Erythroblast (primary cell): ENCODE data around the gene RIGI.

Source experiments
- DNase-seq, 2 experiments: peaks; one replicate each; lab custom pipeline; 2025; lab: John Stamatoyannopoulos, UW
- GATA1 ChIP-seq: IDR thresholded peaks from 2 replicates; pipeline ENCODE4 v1.6.1; 2011; ENCODE audit warnings: low read depth, mild to moderate bottlenecking, control low read depth, low read length, moderate library complexity
- POLR2A ChIP-seq: IDR thresholded peaks from 2 replicates; pipeline ENCODE4 v1.6.1; 2011; ENCODE audit warnings: mild to moderate bottlenecking, low read length

The RIGI gene

GRCh38 chr9:32503008-32503407, 23.0 kb downstream of the RIGI start:
- no peak for DNase-seq
- no peak for TF ChIP-seq POLR2A
- TF ChIP-seq GATA1: no peak

GRCh38 chr9:32502464-32502863, 23.5 kb downstream of the RIGI start:
- TF ChIP-seq POLR2A: no peak
- TF ChIP-seq GATA1: no peak
- no peak for DNase-seq

- no peak for TF ChIP-seq POLR2A
- TF ChIP-seq GATA1: no peak
- no peak for DNase-seq
Observed at GRCh38 chr9:32501868-32502267, 24.1 kb downstream of the RIGI start.

GRCh38 chr9:32500768-32501167, 25.2 kb downstream of the RIGI start:
- TF ChIP-seq GATA1 (no peak), POLR2A (no peak)
- DNase-seq: no peak

GRCh38 chr9:32497921-32498320, 28.1 kb downstream of the RIGI start:
- TF ChIP-seq POLR2A: no peak
- no peak for DNase-seq

- TF ChIP-seq GATA1 (no peak), POLR2A (no peak)
- DNase-seq: no peak
Observed at GRCh38 chr9:32490601-32491000, 35.4 kb downstream of the RIGI start.

GRCh38 chr9:32487981-32488380, 38.0 kb downstream of the RIGI start:
- DNase-seq: no peak
- TF ChIP-seq GATA1 (no peak), POLR2A (no peak)

GRCh38 chr9:32486839-32487562, 39.0 kb downstream of the RIGI start:
- no peak for TF ChIP-seq GATA1
- DNase-seq: no peak

- DNase-seq: no peak
- no peak for TF ChIP-seq POLR2A
- no peak for TF ChIP-seq GATA1
Observed at GRCh38 chr9:32483343-32483742, 42.7 kb downstream of the RIGI start.
